COLO668 (cell line): Measurements from ENCODE around the gene PCDHB7.
"Not testable (repeated sequence)": the region's sequence is repeated elsewhere in the genome, so short reads cannot be mapped to it uniquely, and the experiment has no call there.

Experiments
- DNase-seq: peaks from one replicate; lab custom pipeline; 2025; ENCODE audit not compliant: unreplicated experiment; lab: John Stamatoyannopoulos, UW

PCDHB7 gene

DNA sequence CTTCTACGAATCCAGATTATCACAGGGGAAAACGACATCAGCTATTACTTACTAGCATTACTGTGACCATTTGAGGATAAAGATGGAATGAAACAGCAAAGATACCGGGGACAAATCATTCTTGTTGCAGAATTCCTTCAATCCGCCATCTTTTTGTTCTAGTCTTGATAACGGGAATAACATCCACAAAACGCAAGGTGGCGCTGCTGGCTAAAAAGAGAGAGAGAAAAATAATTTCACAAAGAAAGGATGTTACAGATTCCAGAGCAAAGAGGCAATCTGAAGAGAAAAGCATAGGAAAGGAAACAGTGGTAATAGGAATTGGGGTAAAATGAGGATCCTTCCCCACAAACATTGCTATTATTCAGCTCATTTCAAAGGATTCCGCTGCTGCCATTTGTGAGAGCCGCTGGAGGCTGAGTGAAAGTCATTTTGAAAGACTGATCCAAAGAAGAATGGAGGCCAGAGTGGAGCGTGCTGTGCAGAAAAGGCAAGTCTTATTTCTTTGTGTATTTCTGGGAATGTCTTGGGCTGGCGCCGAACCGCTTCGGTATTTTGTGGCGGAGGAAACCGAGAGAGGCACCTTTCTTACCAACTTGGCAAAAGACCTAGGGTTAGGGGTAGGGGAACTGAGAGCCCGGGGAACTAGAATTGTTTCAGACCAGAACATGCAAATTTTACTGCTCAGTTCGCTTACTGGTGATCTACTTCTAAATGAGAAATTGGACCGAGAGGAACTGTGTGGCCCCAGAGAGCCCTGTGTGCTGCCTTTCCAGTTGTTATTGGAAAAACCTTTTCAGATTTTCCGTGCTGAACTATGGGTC is at the start of gene PCDHB7:
Gene PCDHB7 (plus strand): TSS at position 264 of the 824 bp plus-strand sequence. CDS start 192 bp downstream, at position 456.
- peak; percentile 18 for DNase-seq

DNA sequence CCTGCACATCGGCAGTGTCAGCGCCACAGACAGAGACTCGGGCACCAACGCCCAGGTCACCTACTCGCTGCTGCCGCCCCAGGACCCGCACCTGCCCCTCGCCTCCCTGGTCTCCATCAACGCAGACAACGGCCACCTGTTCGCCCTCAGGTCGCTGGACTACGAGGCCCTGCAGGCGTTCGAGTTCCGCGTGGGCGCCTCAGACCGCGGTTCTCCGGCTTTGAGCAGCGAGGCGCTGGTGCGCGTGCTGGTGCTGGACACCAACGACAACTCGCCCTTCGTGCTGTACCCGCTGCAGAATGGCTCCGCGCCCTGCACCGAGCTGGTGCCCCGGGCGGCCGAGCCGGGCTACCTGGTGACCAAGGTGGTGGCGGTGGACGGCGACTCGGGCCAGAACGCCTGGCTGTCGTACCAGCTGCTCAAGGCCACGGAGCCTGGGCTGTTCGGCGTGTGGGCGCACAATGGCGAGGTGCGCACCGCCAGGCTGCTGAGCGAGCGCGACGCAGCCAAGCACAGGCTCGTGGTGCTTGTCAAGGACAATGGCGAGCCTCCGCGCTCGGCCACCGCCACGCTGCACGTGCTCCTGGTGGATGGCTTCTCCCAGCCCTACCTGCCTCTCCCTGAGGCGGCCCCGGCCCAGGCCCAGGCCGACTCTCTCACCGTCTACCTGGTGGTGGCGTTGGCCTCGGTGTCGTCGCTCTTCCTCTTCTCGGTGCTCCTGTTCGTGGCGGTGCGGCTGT is 48.9 kb upstream of the PCDHB7 start:
- DNase-seq: not testable (repeated sequence)

DNA sequence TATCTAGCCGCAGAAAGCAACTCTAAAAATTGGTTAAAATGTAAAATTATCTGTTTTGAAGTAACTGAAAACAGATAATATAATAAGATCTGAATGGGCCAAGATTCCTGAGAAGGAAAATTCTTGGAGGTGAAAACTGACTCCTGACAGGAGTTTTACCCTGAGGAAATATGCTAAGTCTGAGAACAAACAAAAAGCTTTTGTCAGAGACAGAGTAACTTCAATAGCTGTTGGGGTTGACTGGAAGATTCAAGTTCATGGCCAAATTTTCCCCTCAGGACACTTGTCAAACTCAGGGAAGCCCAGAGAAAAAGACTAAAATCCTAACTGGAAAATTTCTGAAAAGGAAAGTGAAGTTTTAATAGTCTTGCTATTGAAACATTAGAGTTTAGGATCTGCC is 45.1 kb upstream of the PCDHB7 start:
- DNase-seq: no peak

DNA sequence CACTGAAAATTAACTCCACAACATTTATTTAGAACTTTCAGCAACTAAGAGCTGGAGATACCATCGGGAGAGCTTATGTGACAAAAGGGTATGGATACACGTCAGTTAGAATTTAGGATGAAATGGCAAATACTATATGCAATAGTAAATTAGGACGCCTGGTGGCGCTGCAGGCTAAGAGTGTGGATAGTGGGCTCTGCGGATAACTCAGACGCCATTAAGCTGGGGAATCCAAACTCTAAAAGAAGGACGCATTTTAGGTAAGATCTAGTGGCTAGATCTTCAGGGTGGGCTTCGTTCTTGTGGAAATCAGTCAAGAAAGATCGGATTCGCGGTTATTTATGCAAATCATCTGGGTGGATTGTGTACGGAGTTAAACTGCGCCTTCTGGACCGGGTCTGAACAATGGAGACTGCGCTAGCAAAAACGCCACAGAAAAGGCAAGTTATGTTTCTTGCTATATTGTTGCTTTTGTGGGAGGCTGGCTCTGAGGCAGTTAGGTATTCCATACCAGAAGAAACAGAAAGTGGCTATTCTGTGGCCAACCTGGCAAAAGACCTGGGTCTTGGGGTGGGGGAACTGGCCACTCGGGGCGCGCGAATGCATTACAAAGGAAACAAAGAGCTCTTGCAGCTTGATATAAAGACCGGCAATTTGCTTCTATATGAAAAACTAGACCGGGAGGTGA is 37.3 kb upstream of the PCDHB7 start, which contains the start of gene PCDHB5:
Gene PCDHB5 (plus strand): TSS at position 177 of the 688 bp plus-strand sequence. CDS start 229 bp downstream, at position 406.
- DNase-seq: peak; percentile 71

DNA sequence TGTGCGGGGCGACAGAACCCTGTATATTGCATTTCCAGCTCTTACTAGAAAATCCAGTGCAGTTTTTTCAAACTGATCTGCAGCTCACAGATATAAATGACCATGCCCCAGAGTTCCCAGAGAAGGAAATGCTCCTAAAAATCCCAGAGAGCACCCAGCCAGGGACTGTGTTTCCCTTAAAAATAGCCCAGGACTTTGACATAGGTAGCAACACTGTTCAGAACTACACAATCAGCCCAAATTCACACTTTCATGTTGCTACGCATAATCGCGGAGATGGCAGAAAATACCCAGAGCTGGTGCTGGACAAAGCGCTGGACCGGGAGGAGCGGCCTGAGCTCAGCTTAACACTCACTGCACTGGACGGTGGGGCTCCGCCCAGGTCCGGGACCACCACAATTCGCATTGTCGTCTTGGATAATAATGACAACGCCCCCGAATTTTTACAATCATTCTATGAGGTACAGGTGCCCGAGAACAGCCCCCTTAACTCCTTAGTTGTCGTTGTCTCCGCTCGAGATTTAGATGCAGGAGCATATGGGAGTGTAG is 36.7 kb upstream of the PCDHB7 start:
- DNase-seq: no peak

DNA sequence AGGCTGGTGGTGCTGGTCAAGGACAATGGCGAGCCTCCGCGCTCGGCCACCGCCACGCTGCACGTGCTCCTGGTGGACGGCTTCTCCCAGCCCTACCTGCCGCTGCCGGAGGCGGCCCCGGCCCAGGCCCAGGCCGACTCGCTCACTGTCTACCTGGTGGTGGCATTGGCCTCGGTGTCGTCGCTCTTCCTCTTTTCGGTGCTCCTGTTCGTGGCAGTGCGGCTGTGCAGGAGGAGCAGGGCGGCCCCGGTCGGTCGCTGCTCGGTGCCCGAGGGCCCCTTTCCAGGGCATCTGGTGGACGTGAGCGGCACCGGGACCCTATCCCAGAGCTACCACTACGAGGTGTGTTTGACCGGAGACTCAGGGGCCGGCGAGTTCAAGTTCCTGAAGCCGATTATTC is 35.1 kb upstream of the PCDHB7 start:
- not testable (repeated sequence) for DNase-seq

DNA sequence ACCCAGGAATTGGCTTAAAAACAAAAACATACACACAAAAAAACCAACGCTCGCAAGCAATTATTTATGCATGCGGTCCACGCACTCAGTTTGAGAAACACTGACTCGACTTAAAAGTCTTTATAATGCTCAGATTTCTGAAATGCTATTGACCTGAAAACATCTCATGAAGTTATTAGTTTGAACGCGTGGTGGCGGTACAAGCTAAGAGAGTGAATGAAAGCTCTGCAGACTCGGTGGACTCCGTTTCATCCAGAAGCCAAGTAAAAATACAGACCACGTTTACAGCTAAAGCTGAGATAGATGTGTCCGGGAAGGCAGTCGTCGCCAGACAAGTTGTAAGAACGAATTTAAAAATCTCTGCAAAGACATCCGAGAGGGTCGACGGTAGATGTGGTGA is 22.6 kb upstream of the PCDHB7 start, which contains the start of gene PCDHB6:
Gene PCDHB6 (plus strand): TSS at position 246 of the 400 bp plus-strand sequence. CDS start 201 bp downstream, outside the sequence.
- no peak for DNase-seq

DNA sequence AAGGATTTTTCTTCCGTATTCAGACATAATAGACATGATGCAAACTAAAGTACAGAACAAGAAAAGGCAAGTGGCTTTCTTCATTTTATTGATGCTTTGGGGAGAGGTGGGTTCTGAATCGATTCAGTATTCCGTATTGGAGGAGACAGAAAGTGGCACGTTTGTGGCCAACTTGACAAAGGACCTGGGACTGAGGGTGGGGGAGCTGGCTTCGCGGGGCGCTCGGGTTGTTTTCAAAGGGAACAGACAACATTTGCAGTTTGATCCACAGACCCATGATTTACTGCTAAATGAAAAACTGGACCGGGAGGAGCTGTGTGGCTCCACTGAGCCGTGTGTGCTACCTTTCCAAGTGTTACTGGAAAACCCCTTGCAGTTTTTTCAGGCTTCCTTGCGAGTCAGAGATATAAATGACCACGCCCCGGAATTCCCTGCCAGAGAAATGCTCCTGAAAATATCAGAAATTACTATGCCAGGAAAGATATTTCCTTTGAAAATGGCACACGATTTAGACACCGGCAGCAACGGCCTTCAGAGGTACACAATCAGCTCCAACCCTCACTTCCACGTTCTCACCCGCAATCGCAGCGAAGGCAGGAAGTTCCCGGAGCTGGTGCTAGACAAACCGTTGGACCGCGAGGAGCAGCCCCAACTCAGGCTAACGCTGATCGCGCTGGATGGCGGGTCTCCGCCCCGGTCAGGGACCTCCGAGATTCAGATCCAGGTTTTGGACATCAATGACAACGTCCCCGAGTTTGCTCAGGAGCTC is 22.0 kb upstream of the PCDHB7 start:
- DNase-seq: no peak

DNA sequence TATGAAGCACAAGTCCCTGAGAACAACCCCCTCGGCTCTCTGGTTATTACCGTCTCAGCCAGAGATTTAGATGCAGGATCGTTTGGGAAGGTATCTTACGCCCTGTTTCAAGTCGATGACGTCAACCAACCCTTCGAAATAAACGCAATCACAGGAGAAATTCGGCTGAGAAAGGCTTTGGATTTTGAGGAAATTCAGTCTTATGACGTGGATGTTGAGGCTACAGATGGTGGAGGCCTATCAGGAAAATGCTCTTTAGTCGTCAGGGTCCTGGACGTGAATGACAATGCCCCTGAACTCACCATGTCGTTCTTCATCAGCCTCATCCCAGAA is 21.5 kb upstream of the PCDHB7 start:
- DNase-seq: no peak

DNA sequence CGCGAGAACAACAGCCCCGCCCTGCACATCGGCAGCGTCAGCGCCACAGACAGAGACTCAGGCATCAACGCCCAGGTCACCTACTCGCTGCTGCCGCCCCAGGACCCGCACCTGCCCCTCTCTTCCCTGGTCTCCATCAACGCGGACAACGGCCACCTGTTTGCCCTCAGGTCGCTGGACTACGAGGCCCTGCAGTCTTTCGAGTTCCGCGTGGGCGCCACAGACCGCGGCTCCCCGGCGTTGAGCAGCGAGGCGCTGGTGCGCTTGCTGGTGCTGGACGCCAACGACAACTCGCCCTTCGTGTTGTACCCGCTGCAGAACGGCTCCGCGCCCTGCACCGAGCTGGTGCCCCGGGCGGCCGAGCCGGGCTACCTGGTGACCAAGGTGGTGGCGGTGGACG is 20.8 kb upstream of the PCDHB7 start:
- not testable (repeated sequence) for DNase-seq

DNA sequence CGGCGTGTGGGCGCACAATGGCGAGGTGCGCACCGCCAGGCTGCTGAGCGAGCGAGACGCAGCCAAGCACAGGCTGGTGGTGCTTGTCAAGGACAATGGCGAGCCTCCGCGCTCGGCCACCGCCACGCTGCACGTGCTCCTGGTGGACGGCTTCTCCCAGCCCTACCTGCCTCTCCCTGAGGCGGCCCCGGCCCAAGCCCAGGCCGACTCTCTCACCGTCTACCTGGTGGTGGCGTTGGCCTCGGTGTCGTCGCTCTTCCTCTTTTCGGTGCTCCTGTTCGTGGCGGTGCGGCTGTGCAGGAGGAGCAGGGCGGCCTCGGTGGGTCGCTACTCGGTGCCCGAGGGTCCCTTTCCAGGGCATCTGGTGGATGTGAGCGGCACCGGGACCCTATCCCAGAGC is 20.3 kb upstream of the PCDHB7 start:
- not testable (repeated sequence) for DNase-seq

DNA sequence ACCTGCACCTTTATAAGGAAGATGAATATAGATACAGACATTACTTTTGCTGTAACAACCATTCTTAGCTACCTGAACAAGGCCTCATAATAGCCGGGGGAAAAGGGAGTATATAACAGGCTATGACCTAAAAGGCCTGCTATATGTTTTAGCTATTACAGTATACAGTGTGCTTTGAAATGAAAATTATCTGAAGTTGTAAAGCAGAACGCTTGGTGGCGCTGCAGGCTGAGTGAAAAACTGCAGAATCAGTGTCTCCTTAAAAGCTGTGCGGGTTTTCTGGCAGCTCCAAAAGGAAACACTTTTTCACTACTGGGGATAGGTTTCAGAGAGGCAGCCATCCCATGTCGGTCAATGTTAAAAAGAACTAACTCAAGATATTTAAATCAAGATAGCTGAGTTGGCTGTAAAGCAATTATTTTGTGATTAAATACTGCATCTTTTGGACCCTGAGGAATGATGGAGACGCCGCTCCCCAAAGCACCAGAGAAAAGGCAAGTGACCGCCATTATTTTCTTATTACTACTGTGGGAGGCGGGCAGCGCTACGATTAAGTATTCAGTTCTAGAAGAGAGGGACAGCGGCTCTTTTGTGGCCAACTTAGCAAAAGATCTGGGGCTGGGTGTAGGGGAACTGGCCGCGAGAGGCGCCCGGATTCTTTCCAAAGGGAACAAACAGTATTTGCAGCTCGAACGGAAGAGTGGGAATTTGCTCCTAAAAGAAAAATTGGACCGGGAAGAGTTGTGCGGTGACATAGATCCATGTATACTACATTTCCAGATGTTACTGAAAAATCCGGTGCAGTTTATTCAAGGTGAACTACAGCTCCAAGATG is 16.7 kb upstream of the PCDHB7 start:
- peak; percentile 7 for DNase-seq

DNA sequence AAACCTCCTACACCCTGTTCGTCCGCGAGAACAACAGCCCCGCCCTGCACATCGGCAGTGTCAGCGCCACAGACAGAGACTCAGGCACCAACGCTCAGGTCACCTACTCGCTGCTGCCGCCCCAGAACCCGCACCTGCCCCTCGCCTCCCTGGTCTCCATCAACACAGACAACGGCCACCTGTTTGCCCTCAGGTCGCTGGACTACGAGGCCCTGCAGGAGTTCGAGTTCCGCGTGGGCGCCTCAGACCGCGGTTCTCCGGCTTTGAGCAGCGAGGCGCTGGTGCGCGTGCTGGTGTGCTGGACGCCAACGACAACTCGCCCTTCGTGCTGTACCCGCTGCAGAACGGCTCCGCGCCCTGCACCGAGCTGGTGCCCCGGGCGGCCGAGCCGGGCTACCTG is 15.1 kb upstream of the PCDHB7 start:
- not testable (repeated sequence) for DNase-seq

DNA sequence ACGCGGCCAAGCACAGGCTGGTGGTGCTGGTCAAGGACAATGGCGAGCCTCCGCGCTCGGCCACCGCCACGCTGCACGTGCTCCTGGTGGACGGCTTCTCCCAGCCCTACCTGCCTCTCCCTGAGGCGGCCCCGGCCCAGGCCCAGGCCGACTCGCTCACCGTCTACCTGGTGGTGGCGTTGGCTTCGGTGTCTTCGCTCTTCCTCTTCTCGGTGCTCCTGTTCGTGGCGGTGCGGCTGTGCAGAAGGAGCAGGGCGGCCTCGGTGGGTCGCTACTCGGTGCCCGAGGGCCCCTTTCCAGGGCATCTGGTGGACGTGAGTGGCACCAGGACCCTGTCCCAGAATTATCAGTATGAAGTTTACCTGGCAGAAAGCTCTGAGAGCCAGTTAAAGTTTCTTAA is 14.5 kb upstream of the PCDHB7 start:
- DNase-seq: not testable (repeated sequence)

DNA sequence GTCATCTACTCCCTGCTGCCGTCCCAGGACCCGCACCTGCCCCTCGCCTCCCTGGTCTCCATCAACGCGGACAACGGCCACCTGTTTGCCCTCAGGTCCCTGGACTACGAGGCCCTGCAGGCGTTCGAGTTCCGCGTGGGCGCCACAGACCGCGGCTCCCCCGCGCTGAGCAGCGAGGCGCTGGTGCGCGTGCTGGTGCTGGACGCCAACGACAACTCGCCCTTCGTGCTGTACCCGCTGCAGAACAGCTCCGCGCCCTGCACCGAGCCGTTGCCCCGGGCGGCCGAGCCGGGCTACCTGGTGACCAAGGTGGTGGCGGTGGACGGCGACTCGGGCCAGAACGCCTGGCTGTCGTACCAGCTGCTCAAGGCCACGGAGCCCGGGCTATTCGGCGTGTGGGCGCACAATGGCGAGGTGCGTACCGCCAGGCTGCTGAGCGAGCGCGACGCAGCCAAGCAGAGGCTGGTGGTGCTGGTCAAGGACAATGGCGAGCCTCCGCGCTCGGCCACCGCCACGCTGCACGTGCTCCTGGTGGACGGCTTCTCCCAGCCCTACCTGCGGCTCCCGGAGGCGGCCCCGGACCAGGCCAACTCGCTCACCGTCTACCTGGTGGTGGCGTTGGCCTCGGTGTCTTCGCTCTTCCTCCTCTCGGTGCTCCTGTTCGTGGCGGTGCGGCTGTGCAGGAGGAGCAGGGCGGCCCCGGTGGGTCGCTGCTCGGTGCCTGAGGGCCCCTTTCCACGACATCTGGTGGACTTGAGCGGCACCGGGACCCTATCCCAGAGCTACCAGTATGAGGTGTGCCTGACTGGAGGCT is 2.1 kb downstream of the PCDHB7 start:
- not testable (repeated sequence) for DNase-seq

DNA sequence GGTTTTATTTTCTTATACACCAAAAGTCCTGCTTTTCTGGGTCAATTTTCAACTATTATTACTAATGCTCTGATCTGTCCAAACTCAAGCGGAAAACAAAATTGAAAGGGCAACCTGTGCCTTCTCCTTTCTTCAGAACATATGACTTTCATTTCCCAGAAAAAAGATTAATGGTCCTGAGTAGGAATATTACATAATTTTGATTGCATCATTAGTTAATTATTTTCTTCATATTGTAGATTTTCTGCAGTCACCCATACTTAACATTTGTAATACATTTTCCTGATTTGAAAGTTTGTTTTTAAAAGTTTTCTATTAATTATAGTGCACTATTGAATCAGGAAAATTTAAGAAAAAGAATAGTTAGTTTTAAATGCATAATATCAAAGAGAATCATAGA is 3.5 kb downstream of the PCDHB7 start:
- no peak for DNase-seq

DNA sequence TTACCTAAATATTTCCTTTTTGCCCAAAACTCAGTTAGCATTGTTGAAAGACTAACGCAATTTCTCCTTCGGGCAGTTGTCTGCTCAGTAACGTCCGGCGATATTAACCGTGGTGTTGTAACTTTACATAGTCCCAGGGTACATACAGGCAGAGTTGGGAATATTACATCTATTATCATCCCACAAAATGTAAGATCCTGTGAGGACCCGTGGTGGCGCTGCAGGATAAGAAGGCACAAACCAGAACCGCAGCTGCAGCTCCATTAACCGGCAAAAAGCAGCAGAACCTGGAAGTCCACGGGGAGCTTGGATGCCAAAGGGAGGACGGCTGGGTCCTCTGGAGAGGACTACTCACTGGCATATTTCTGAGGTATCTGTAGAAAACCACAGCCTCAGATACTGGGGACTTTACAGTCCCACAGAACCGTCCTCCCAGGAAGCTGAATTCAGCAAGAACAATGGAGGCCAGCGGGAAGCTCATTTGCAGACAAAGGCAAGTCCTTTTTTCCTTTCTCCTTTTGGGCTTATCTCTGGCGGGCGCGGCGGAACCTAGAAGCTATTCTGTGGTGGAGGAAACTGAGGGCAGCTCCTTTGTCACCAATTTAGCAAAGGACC is 5.2 kb downstream of the PCDHB7 start, which contains the start of gene PCDHB8:
Gene PCDHB8 (plus strand): TSS at position 214 of the 615 bp plus-strand sequence. CDS start 245 bp downstream, at position 459.
- DNase-seq: not testable (repeated sequence)

DNA sequence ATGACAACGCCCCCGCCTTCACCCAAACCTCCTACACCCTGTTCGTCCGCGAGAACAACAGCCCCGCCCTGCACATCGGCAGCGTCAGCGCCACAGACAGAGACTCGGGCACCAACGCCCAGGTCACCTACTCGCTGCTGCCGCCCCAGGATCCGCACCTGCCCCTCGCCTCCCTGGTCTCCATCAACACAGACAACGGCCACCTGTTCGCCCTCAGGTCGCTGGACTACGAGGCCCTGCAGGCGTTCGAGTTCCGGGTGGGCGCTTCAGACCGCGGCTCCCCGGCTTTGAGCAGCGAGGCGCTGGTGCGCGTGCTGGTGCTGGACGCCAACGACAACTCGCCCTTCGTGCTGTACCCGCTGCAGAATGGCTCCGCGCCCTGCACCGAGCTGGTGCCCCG is 6.9 kb downstream of the PCDHB7 start:
- DNase-seq: not testable (repeated sequence)
